SKM-1 (cell line): ENCODE measurements around the gene ASB6.
A peak's percentile ranks its signal among the peaks of the same experiment; 100 is the strongest.

Experiments used
- DNase-seq: peaks from one replicate; lab custom pipeline; 2025; ENCODE audit not compliant: unreplicated experiment; lab: John Stamatoyannopoulos, UW

Gene ASB6

GRCh38 chr9:129627556-129628440, 14.2 kb downstream of the ASB6 start:
- no peak for DNase-seq

- DNase-seq: no peak
Measured at GRCh38 chr9:129626625-129627284, 15.2 kb downstream of the ASB6 start.

- DNase-seq: peak; percentile 68
Measured at GRCh38 chr9:129626079-129626624, 15.8 kb downstream of the ASB6 start, which contains the start of gene NTMT1. Gene NTMT1, plus strand, starts transcription at chr9:129626163. Its CDS starts 6,541 bp downstream, at chr9:129632704.

GRCh38 chr9:129624947-129625346, 17.0 kb downstream of the ASB6 start:
- DNase-seq: peak; percentile 84

GRCh38 chr9:129624168-129624759, 17.7 kb downstream of the ASB6 start:
- peak; percentile 61 for DNase-seq

GRCh38 chr9:129623331-129623730, 18.6 kb downstream of the ASB6 start:
- no peak for DNase-seq

GRCh38 chr9:129620669-129621295, 21.2 kb downstream of the ASB6 start, which contains the start of gene C9orf50:
Gene C9orf50, minus strand, starts transcription at chr9:129621101. Its CDS starts 527 bp downstream, at chr9:129620574.
- no peak for DNase-seq

GRCh38 chr9:129619787-129620668, 21.9 kb downstream of the ASB6 start:
- DNase-seq: no peak

GRCh38 chr9:129617167-129617566, 24.8 kb downstream of the ASB6 start:
- no peak for DNase-seq

- DNase-seq: no peak
Measured at GRCh38 chr9:129615407-129616285, 26.3 kb downstream of the ASB6 start.

GRCh38 chr9:129614932-129615331, 27.0 kb downstream of the ASB6 start:
- DNase-seq: no peak

- DNase-seq: no peak
Measured at GRCh38 chr9:129613520-129614175, 28.3 kb downstream of the ASB6 start.

GRCh38 chr9:129612815-129613519, 29.0 kb downstream of the ASB6 start:
- no peak for DNase-seq

- DNase-seq: no peak
Measured at GRCh38 chr9:129612123-129612522, 29.8 kb downstream of the ASB6 start.

GRCh38 chr9:129611307-129611800, 30.6 kb downstream of the ASB6 start:
- DNase-seq: no peak

- no peak for DNase-seq
Measured at GRCh38 chr9:129610473-129611306, 31.3 kb downstream of the ASB6 start.

GRCh38 chr9:129610213-129610472, 31.8 kb downstream of the ASB6 start:
- no peak for DNase-seq
